NB4 (cell line): ENCODE data around the gene PRPF6.
"Not testable (repeated sequence)": the region's sequence is repeated elsewhere in the genome, so short reads cannot be mapped to it uniquely, and the experiment has no call there.

Source experiments
- POLR2A ChIP-seq: IDR thresholded peaks from 2 replicates; pipeline ENCODE4 v1.6.1; 2011; ENCODE audit warnings: mild to moderate bottlenecking; ENCODE audit not compliant: insufficient read length; ENCODE audit errors: extremely low read depth
- TF ChIP-seq, protein P1 (sequence below): IDR thresholded peaks from one replicate; pipeline ENCODE4 v1.5.1; 2012; ENCODE audit warnings: low read depth, low read length
- TF ChIP-seq, protein P2 (sequence below): IDR thresholded peaks from 2 replicates; pipeline ENCODE4 v1.6.1; 2011; ENCODE audit warnings: low read depth, low read length

DNA sequence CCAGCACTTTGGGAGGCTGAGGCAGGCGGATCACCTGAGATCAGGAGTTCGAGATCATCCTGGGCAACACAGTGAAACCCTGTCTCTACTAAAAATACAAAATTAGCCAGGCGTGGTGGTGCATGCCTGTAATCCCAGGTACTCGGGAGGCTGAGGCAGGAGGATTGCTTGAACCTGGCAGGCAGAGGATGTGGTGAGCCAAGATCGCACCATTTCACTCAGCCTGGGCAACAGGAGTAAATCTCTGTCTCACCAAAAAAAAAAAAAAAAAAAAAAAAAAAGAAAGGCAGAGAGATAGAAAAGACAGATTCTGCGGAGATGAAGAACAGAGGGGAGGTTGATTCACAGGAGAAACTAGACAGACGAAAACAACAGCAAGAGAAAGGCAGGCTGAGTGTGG lies 4.4 kb upstream of the PRPF6 start:
- TF ChIP-seq, protein P1, sequence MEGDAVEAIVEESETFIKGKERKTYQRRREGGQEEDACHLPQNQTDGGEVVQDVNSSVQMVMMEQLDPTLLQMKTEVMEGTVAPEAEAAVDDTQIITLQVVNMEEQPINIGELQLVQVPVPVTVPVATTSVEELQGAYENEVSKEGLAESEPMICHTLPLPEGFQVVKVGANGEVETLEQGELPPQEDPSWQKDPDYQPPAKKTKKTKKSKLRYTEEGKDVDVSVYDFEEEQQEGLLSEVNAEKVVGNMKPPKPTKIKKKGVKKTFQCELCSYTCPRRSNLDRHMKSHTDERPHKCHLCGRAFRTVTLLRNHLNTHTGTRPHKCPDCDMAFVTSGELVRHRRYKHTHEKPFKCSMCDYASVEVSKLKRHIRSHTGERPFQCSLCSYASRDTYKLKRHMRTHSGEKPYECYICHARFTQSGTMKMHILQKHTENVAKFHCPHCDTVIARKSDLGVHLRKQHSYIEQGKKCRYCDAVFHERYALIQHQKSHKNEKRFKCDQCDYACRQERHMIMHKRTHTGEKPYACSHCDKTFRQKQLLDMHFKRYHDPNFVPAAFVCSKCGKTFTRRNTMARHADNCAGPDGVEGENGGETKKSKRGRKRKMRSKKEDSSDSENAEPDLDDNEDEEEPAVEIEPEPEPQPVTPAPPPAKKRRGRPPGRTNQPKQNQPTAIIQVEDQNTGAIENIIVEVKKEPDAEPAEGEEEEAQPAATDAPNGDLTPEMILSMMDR, result not testable (repeated sequence)
- not testable (repeated sequence) for TF ChIP-seq POLR2A
- TF ChIP-seq, protein P2, sequence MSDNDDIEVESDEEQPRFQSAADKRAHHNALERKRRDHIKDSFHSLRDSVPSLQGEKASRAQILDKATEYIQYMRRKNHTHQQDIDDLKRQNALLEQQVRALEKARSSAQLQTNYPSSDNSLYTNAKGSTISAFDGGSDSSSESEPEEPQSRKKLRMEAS, result not testable (repeated sequence)
